SK-N-SH (cell line): ENCODE data around the gene RAPGEF1.

ENCODE experiments used
- EZH2phosphoT487 ChIP-seq: fragments of 200-600 bp; sonication (generic); IDR thresholded peaks from 2 replicates; pipeline ENCODE4 v1.6.1; 2017; ENCODE audit warnings: low read depth, mixed run types, mild to moderate bottlenecking, antibody characterized with exemption, moderate library complexity, borderline replicate concordance
- GATA2 ChIP-seq: sonication (generic); formaldehyde crosslinking; IDR thresholded peaks from 2 replicates; pipeline ENCODE4 v1.5.0; 2020; ENCODE audit warnings: mild to moderate bottlenecking, missing genetic modification reagents
- RAD21 ChIP-seq: IDR thresholded peaks from 2 replicates; pipeline ENCODE4 v1.6.1; 2012; ENCODE audit warnings: mild to moderate bottlenecking, low read length
- SMC3 ChIP-seq: IDR thresholded peaks from 2 replicates; pipeline ENCODE4 v1.6.1; 2012; ENCODE audit warnings: low read depth, low read length, improper control_type of control experiment
- TF ChIP-seq, protein P1 (sequence below): fragments of 200-600 bp; sonication (generic); IDR thresholded peaks from 2 replicates; pipeline ENCODE4 v1.6.1; 2017; ENCODE audit warnings: antibody characterized with exemption, mild to moderate bottlenecking, moderate library complexity
- TF ChIP-seq, protein P2 (sequence below): IDR thresholded peaks from 2 replicates; pipeline ENCODE4; 2012
- TF ChIP-seq, protein P3 (sequence below): IDR thresholded peaks from 2 replicates; pipeline ENCODE4 v1.4.0; 2012; ENCODE audit warnings: low read depth, borderline replicate concordance
- TF ChIP-seq, protein P4 (sequence below): fragments of 150-350 bp; IDR thresholded peaks from 2 replicates; pipeline ENCODE4 v1.6.1; 2017; ENCODE audit warnings: antibody characterized with exemption, low read length, low read depth, borderline replicate concordance

GRCh38 chr9:131719262-131719908, 20.5 kb downstream of the RAPGEF1 start:
- TF ChIP-seq, protein P1, sequence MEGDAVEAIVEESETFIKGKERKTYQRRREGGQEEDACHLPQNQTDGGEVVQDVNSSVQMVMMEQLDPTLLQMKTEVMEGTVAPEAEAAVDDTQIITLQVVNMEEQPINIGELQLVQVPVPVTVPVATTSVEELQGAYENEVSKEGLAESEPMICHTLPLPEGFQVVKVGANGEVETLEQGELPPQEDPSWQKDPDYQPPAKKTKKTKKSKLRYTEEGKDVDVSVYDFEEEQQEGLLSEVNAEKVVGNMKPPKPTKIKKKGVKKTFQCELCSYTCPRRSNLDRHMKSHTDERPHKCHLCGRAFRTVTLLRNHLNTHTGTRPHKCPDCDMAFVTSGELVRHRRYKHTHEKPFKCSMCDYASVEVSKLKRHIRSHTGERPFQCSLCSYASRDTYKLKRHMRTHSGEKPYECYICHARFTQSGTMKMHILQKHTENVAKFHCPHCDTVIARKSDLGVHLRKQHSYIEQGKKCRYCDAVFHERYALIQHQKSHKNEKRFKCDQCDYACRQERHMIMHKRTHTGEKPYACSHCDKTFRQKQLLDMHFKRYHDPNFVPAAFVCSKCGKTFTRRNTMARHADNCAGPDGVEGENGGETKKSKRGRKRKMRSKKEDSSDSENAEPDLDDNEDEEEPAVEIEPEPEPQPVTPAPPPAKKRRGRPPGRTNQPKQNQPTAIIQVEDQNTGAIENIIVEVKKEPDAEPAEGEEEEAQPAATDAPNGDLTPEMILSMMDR = no peak
- TF ChIP-seq, protein P2, sequence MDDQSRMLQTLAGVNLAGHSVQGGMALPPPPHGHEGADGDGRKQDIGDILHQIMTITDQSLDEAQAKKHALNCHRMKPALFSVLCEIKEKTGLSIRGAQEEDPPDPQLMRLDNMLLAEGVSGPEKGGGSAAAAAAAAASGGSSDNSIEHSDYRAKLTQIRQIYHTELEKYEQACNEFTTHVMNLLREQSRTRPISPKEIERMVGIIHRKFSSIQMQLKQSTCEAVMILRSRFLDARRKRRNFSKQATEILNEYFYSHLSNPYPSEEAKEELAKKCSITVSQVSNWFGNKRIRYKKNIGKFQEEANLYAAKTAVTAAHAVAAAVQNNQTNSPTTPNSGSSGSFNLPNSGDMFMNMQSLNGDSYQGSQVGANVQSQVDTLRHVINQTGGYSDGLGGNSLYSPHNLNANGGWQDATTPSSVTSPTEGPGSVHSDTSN = no peak
- TF ChIP-seq, protein P3, sequence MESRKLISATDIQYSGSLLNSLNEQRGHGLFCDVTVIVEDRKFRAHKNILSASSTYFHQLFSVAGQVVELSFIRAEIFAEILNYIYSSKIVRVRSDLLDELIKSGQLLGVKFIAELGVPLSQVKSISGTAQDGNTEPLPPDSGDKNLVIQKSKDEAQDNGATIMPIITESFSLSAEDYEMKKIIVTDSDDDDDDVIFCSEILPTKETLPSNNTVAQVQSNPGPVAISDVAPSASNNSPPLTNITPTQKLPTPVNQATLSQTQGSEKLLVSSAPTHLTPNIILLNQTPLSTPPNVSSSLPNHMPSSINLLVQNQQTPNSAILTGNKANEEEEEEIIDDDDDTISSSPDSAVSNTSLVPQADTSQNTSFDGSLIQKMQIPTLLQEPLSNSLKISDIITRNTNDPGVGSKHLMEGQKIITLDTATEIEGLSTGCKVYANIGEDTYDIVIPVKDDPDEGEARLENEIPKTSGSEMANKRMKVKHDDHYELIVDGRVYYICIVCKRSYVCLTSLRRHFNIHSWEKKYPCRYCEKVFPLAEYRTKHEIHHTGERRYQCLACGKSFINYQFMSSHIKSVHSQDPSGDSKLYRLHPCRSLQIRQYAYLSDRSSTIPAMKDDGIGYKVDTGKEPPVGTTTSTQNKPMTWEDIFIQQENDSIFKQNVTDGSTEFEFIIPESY = no peak
- TF ChIP-seq GATA2 (peak; percentile 63), SMC3 (no peak), RAD21 (no peak), EZH2phosphoT487 (no peak)
- TF ChIP-seq, protein P4, sequence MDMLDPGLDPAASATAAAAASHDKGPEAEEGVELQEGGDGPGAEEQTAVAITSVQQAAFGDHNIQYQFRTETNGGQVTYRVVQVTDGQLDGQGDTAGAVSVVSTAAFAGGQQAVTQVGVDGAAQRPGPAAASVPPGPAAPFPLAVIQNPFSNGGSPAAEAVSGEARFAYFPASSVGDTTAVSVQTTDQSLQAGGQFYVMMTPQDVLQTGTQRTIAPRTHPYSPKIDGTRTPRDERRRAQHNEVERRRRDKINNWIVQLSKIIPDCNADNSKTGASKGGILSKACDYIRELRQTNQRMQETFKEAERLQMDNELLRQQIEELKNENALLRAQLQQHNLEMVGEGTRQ = no peak
